GM12878 (cell line): ENCODE results near the gene PPP1R10.

Source experiments
- CBX3 ChIP-seq: fragments of 200-600 bp; sonication (generic); IDR thresholded peaks from 2 replicates; pipeline ENCODE4 v1.6.1; 2016; ENCODE audit warnings: low read depth, borderline replicate concordance
- EP300 ChIP-seq, 2 experiments: fragments of 150-350 bp in 1 of 2; IDR thresholded peaks; 2 replicates each; pipeline ENCODE4 v1.6.1; 2011 to 2012; ENCODE audit warnings: low read depth in 2 of 2, low read length in 2 of 2, borderline replicate concordance in 1 of 2, improper control_type of control experiment in 1 of 2, inconsistent platforms in 1 of 2; ENCODE audit not compliant: control insufficient read depth in 1 of 2
- JUND ChIP-seq: IDR thresholded peaks from 2 replicates; pipeline ENCODE4 v1.6.1; 2012; ENCODE audit warnings: low read depth, mild to moderate bottlenecking, low read length, improper control_type of control experiment, moderate library complexity
- RELA ChIP-seq: fragments of 450-650 bp; IDR thresholded peaks from 2 replicates; pipeline ENCODE4 v1.8.0; 2014; ENCODE audit warnings: borderline replicate concordance; ENCODE audit not compliant: partially characterized antibody
- SIN3A ChIP-seq: IDR thresholded peaks from 2 replicates; pipeline ENCODE4 v1.6.1; 2012; ENCODE audit warnings: low read depth, low read length, improper control_type of control experiment
- SUZ12 ChIP-seq: fragments of 200-600 bp; sonication (generic); IDR thresholded peaks from one replicate; pipeline ENCODE4 v1.6.1; 2018; ENCODE audit warnings: antibody characterized with exemption, mild to moderate bottlenecking; ENCODE audit not compliant: unreplicated experiment
- TF ChIP-seq, protein P1 (sequence below), 3 experiments: IDR thresholded peaks in 2 of 3; conservative IDR thresholded peaks in 1 of 3; 2 replicates each; pipeline ENCODE4 v1.5.1; 2011; ENCODE audit warnings: low read depth in 3 of 3, low read length in 3 of 3, mild to moderate bottlenecking in 3 of 3, control low read depth in 2 of 3, moderate library complexity in 2 of 3, inconsistent platforms in 1 of 3, mixed read lengths in 1 of 3; ENCODE audit not compliant: control insufficient read depth in 2 of 3, insufficient read depth in 1 of 3; ENCODE audit errors: extremely low read depth in 1 of 3
- TF ChIP-seq, protein P2 (sequence below): IDR thresholded peaks from 2 replicates; pipeline ENCODE4 v1.6.1; 2011; ENCODE audit warnings: low read depth, low read length, improper control_type of control experiment, borderline replicate concordance

DNA sequence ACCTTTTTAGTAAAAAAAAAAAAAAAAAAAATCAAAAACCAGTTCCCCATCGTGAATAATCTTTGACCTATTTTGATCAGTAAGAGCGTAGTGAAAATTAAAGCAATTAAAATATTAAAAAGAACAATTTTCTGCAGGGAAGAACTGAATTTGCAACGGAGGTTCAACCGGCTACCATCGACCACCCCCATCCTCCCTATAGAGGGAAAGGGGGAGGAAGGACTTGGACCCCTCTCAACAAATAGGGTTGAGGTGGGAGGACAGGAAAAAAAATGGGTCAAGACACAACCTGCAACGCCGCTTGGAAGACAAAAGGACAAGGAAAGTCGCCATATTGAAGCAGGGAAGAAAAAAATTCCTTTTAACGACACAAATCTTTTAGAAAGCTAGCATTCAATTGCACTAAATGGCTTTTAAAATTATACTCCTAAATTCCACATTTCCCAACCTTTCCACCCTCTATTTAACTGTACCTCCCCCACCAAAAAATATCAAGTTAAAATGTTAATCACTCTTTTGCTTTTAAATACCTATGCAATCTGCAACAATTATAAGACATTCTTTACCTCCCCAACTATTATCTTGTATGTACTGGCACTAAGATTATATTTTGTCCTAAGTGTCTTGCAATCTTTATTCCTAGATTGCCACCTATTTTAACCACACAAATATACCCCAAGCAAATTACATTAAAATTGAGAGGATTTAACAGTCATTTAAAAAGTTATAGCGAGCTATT is 1.7 kb downstream of the PPP1R10 start:
- TF ChIP-seq, protein P1, sequence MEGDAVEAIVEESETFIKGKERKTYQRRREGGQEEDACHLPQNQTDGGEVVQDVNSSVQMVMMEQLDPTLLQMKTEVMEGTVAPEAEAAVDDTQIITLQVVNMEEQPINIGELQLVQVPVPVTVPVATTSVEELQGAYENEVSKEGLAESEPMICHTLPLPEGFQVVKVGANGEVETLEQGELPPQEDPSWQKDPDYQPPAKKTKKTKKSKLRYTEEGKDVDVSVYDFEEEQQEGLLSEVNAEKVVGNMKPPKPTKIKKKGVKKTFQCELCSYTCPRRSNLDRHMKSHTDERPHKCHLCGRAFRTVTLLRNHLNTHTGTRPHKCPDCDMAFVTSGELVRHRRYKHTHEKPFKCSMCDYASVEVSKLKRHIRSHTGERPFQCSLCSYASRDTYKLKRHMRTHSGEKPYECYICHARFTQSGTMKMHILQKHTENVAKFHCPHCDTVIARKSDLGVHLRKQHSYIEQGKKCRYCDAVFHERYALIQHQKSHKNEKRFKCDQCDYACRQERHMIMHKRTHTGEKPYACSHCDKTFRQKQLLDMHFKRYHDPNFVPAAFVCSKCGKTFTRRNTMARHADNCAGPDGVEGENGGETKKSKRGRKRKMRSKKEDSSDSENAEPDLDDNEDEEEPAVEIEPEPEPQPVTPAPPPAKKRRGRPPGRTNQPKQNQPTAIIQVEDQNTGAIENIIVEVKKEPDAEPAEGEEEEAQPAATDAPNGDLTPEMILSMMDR (IDR thresholded peaks at IDR 0.05 in 2 of 3, conservative IDR thresholded peaks at IDR 0.05 in 1 of 3; ENCODE audit: control insufficient read depth in 2 of 3, extremely low read depth in 1 of 3, insufficient read depth in 1 of 3, low read depth in 3 of 3, low read length in 3 of 3), result no peak
- TF ChIP-seq EP300 (IDR thresholded peaks at IDR 0.05; ENCODE audit: borderline replicate concordance in 1 of 2, control insufficient read depth in 1 of 2, low read depth in 2 of 2, low read length in 2 of 2) (no peak; a peak in 1 of 4 replicates), CBX3 (no peak), SUZ12 (no peak), SIN3A (no peak), RELA (no peak), JUND (no peak)
- TF ChIP-seq, protein P2, sequence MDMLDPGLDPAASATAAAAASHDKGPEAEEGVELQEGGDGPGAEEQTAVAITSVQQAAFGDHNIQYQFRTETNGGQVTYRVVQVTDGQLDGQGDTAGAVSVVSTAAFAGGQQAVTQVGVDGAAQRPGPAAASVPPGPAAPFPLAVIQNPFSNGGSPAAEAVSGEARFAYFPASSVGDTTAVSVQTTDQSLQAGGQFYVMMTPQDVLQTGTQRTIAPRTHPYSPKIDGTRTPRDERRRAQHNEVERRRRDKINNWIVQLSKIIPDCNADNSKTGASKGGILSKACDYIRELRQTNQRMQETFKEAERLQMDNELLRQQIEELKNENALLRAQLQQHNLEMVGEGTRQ, result no peak; the same call in 1 of the 2 replicates
